ENCODE data around the gene EGLN3.

Gene EGLN3

DNA sequence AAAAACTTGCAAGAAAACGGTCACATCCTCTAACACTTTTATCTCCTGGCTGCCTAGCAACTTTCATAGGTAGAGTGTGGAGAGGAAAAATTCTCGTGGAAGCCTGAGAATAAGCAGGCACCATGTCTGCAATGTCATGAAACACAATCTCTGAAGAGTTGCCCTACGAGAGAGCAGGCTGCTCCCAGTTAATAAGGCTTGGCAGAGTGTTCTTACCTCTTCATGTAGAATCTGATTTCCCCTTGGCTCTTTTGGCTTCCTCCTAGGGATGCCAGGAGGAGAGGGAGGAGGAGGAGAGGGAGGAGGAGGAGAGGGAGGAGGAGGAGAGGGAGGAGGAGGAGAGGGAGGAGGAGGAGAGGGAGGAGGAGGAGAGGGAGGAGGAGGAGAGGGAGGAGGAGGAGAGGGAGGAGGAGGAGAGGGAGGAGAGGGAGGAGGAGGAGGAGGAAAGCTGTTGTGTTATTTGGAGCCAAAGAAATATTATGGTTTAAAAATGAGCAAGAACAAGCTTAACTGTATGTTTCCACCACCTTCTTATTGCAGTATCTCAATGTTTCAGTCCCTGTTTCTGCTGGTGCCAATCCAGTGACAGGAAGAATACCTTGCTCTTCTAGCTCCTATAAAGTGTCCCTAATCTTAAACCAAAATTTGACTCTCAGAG lies 52.9 kb downstream of the EGLN3 start:
- TF ChIP-seq, protein P1, sequence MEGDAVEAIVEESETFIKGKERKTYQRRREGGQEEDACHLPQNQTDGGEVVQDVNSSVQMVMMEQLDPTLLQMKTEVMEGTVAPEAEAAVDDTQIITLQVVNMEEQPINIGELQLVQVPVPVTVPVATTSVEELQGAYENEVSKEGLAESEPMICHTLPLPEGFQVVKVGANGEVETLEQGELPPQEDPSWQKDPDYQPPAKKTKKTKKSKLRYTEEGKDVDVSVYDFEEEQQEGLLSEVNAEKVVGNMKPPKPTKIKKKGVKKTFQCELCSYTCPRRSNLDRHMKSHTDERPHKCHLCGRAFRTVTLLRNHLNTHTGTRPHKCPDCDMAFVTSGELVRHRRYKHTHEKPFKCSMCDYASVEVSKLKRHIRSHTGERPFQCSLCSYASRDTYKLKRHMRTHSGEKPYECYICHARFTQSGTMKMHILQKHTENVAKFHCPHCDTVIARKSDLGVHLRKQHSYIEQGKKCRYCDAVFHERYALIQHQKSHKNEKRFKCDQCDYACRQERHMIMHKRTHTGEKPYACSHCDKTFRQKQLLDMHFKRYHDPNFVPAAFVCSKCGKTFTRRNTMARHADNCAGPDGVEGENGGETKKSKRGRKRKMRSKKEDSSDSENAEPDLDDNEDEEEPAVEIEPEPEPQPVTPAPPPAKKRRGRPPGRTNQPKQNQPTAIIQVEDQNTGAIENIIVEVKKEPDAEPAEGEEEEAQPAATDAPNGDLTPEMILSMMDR (conservative IDR thresholded peaks at IDR 0.05; ENCODE audit: low read length), result no peak
- DNase-seq (ENCODE audit: low read depth), result no peak
- no peak overlapping the region for H3K4me3 ChIP-seq (ENCODE audit: low read length)

DNA sequence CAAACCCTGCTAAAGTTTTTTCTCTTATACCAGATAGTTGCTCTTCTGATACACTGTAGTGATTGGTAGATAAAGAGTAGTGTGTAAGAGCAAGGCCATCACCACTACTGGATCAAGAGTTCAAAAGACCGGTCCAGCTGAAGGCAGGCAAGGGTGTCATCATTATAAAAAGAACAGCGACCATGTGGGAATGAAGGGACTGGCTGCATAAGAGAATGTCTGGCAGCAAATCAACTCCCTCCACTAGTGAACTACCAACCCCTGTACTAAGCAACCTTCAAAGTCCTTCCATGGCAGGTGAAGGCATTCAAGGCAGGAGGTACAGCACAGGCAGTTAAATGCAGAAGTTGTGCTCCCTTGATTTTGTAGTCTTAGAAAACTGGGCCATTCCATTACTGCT lies 53.5 kb downstream of the EGLN3 start:
- TF ChIP-seq, protein P1 (conservative IDR thresholded peaks at IDR 0.05; ENCODE audit: low read length), result no peak
- no peak overlapping the region for H3K4me3 ChIP-seq (ENCODE audit: low read length)
- DNase-seq (ENCODE audit: low read depth), result no peak

DNA sequence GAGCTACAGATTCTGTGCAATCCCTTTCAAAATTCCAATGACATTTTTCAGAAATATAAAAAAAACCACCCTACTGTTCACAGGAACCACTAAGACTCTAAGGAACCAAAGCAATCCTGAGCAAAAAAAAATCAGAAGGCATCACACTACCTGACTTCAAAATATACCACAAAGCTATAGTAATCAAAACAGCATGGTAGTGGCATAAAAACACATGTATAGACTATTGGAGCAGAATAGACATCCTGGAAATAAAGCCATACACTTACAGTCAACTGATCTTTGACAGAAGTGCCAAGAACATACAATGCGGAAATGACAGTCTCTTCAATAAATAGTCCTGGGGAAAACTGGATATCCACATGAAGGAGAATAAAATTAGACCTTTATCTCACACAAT lies 56.5 kb downstream of the EGLN3 start:
- DNase-seq (ENCODE audit: low read depth), result no peak
- TF ChIP-seq, protein P1 (conservative IDR thresholded peaks at IDR 0.05; ENCODE audit: low read length), result no peak

DNA sequence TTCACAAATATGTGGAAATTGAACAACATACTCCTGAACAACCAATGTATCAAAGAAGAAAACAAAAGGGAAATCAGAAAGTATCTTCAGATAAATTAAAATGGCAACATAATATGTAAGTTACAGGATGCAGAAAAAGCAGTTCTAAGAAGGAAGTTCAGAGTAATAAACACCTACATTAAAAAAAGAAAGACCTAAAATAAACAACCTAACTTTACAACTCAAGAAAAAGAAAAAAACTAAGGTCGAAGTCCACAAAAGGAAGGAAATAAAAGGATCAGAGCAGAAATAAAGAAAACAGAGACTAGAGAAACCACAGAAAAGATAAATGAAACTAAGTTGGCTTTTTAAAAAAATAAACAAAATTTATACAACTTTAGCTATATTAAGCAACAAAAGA lies 59.2 kb downstream of the EGLN3 start:
- TF ChIP-seq, protein P1 (conservative IDR thresholded peaks at IDR 0.05; ENCODE audit: low read length), result no peak
- no peak for DNase-seq (ENCODE audit: low read depth)
- no peak overlapping the region for H3K4me3 ChIP-seq (ENCODE audit: low read length)

More for the DNA sequence above, 56.5 kb downstream of the EGLN3 start:
- no peak overlapping the region for H3K4me3 ChIP-seq (ENCODE audit: low read length)

DNA sequence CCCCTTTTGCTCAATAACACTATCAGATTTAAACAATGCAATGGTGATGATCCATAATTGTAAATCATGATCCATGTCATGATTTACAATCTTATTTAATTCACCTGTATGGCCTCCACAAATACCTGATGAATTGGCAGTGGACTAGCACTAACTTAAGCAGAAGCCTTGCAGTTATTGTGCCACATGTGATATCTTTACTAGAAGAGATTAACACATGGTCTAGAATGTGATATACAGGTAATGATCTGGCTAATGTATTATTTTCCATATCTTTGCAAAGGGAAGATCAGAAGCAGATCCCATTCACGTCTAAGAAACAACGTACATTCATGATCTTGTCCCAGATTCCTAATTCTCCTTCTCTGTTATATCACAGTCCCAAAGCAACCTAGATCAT lies 66.0 kb downstream of the EGLN3 start:
- no peak overlapping the region for H3K4me3 ChIP-seq (ENCODE audit: low read length)
- TF ChIP-seq, protein P1 (conservative IDR thresholded peaks at IDR 0.05; ENCODE audit: low read length), result no peak
- DNase-seq (ENCODE audit: low read depth), result no peak

DNA sequence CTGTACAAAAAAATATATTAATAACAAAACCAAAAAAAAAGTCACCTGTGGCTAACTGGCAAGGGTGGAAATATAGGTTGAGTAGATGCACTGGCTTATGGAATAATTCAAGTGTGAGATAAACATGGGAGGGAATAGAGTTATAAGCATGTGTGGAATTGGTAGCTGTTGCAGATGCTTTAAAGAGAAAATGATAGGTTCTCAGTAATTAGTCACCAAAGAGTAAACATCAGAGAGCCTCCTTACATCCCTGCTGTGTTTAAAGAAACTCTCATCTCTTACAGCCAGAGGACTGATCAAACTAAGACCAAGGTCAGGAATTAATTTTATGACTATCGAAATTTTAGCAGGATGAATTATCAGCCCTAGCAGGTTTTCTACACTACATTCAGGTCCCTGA lies 70.5 kb downstream of the EGLN3 start:
- TF ChIP-seq, protein P1 (conservative IDR thresholded peaks at IDR 0.05; ENCODE audit: low read length), result no peak
- DNase-seq (ENCODE audit: low read depth), result no peak
- no peak overlapping the region for H3K4me3 ChIP-seq (ENCODE audit: low read length)

DNA sequence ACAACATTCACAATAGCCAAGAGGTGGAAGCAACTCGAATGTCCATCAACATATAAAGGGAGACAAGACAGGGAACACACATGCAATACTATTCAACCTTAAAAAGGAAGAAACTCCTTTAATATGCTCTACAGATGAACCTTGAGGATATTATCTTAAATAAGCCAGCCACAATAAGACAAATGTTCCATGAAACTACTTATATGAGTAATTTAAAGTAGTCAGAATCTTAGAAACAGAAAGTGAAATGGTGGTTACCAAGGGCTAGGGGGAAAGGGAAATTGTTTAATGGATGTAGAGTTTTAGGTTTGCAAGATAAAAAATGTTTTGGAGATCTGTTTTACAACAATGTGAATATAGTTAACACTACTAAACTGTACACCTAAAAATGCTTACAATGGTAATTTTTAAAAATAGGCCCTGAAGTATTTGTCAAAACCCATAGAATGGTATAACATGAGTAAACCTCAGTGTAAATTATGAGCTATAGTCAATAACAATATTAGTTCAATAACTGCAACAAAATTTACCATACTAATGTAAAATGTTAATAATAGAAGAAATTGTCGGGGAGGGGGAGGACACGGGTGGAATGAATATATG lies 71.1 kb downstream of the EGLN3 start:
- no peak overlapping the region for H3K4me3 ChIP-seq (ENCODE audit: low read length)
- no peak for DNase-seq (ENCODE audit: low read depth)
- TF ChIP-seq, protein P1 (conservative IDR thresholded peaks at IDR 0.05; ENCODE audit: low read length), result no peak
